DMS114 treated with DMSO at 0.1 percent for 48 hours (cell line): ENCODE data around the gene MRPL4.

ENCODE experiments used
- DNase-seq: peaks from one replicate; lab custom pipeline; 2025; ENCODE audit not compliant: unreplicated experiment; lab: John Stamatoyannopoulos, UW

The MRPL4 gene

DNA sequence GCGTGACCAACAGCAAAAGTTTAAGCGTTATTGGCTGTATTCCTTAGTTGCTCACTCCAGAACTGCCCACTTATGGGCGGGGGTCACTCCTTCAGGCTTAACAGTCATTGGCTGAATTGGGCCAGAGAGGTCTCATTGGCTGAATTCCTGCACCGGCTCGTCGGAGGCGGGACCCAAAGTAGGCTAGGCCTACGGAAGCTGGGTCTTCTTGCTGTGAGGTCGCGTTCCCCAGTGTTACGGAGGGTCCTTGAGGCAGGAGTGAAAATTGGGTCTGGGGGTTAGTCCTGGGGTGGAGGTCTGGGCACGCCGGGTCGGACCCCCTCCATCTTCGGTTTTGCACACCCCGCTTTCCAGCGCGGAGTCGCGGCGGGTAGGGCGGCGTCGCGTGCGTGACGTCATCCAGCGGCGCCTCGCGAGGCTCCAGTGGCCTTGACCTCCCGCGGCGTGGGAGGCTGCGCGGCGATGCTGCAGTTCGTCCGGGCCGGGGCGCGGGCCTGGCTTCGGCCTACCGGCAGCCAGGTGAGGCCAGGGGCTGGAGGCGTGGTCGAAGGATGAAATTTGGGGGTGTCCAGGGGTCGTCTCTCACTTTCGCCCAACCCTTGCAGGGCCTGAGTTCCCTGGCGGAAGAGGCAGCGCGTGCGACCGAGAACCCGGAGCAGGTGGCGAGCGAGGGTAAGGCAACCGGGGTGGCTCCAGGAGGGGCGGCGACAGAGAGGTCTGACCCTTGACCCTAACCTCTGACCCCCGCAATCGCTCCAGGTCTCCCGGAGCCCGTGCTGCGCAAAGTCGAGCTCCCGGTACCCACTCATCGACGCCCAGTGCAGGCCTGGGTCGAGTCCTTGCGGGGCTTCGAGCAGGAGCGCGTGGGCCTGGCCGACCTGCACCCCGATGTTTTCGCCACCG lies at the start of gene MRPL4:
MRPL4 (plus strand) TSS at position 423 of the 903 bp plus-strand sequence; CDS start at position 463, 40 bp downstream.
- DNase-seq: peak; percentile 96

DNA sequence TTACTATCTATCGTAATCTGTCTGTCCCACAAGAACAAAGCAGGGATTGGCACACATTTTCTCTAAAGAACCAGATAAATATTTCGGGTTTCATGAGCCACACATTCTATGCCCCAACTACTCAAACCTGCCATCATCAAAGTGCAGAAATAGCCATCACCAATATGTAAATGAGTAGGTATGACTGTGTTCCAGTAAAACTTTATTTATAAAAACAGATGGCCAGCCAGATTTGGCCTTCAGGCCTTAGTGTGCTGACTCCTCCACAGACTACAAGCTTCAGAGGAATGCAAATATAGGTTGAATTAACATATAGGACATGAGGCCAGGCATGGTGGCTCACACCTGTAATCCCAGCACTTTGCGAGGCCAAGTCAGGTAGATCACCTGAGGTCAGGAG lies 48.3 kb upstream of the MRPL4 start:
- no peak for DNase-seq

DNA sequence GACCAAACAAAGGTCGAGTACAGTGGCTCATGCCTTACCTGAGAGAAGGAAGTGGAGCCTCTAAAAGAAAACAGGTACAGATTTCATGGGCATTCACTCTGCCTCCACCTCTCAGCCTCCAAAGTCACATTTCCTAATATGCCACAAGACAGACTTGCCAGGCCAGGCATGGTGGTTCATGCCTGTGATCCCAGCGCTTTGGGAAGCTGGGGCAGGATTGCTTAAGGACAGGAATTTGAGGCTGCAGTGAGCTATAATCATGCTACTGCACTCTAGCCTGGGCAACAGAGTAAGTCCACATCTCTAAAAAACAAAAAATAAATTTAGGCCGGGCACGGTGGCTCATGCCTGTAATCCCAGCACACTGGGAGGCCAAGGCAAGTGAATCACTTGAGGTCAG lies 46.4 kb upstream of the MRPL4 start:
- DNase-seq: no peak

DNA sequence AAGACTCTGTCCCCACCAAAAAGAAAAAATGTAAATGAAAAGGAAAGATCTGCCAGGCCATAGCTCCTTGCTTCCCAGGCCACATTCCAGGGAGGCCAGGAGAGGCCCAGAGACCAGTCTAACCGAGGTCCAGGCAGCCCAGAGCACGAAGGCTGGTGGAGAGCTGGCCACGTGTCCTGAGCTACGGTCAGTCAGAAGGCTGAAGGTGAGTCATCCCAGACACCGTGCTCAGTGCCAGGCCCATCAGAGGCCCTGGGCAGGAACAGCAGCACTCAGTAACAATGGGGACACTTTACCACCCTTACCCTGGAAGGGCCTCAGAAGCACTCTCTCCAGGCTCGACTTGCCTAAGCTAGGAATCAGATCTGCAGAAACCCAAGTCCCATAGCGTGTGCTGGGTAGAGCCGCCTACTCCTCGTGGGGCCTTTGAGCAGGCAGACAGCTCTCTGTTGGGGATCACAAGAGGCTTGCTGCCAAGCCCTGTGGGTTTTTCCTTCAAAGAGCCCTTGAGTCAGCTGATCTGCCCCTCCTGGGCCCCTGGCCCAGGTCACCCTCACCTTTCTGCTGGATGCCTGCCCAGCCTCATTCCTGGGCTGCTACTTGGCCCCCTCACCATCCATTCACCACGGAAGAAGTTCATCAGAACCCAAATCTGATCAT lies 45.7 kb upstream of the MRPL4 start:
- DNase-seq: no peak

DNA sequence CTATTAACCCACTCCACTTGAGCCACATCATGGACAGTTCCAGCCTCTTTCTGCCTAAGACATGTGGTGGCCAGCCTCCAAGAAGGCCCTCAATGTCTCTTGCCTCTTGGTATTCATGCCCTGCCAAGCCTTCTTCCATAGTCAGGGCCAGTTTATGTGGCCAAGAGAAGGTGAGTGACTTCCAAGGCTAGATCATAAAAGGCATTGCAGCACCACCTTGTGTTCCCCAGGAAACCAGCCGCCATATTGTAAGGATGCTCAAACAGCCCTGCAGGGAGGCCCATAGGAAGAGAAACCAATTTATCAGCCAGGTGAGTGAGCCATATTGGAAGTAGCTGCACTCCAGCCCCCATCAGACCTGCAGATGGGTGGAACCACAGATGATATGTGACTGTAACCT lies 45.0 kb upstream of the MRPL4 start:
- DNase-seq: no peak

DNA sequence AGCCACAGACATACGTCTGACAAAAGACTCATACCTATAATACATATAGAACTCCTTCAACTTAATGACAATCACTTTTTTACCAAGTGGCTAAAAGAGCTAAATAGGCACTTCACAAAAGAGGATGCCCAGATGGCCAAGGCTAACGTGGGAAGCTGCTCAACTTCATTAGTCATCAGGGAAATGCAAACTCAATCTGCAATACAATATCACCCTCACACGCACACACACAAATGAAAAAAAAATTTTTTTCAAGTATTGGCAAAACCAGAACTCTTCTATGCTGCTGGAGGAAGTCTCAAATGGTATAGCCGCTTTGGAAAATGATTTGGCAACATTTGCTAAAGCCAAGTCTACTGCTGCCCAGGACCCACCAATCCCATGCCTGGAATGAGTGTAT lies 42.7 kb upstream of the MRPL4 start:
- DNase-seq: no peak

DNA sequence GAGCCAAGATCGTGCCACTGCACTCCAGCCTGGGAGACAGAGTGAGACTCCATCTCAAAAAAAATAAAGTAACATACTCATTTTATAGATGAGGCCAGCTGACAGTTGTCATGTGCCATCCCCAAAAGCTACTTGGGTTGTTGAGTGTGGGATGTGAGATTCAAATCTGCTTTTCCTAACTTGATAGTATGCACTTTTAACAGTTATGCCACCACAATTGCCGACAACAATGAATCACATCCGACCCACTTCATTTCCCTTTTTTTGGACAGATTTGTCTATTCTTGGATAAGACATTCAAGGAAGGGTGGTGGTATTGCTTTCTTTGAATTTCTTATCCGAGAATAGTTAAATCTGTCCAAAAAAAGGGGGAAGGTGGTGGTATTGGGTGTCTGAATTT lies 41.0 kb upstream of the MRPL4 start:
- DNase-seq: no peak

DNA sequence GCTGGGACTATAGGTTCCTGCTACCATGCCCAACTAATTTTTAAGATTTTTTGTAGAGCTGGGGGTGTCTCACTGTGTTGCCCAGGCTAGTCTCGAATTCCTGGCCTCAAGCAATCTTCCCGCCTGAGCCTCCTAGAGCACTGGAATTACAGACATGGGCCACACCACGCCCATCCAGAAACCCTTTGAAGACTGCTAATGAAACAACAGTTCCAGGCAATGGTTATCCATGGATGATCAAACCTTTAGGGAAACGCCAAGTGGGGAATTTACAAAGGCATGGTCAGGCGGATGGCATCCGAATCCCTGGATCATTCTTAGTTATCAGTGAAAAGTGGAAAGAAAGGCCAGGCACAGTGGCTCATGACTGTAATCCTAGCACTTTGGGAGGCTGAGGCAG lies 40.3 kb upstream of the MRPL4 start:
- DNase-seq: no peak

DNA sequence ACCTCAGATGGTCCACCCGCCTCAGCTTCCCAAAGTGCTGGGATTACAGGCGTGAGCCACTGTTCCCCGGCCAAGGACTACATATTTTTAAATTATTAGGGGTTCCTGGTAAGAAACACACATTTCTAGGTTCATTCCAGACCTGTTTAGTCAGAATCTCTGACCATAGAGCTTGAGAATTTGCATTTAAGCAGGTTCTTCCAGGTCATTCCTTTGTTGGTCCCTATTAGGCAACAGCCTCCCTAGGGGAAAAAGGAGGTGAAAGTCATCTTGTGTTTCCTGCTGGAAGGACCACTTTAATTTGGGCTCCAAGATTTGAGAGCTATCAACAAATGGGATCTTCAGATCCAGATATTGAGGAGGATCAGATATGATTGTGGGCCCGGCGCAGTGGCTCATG lies 37.2 kb upstream of the MRPL4 start:
- DNase-seq: no peak

DNA sequence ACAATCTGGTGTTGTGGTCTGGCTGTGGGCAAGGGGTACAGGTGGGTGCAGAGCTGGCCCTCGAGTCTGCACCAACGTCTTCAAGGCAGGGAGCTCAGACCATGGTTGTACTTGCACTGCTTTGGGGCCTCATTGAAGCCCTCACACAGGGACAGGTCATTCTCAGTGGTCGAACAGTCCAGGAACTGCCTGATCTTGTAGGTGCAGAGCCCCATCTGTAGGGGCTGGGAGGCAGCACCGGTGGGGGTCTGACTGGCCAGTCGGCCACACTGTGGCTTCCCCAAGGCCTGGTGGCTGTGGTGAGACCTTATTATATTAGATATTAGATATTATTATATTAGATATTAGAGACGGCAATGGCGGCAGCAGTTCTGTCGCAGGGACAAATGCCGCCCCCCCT lies 34.9 kb upstream of the MRPL4 start:
- no peak for DNase-seq

DNA sequence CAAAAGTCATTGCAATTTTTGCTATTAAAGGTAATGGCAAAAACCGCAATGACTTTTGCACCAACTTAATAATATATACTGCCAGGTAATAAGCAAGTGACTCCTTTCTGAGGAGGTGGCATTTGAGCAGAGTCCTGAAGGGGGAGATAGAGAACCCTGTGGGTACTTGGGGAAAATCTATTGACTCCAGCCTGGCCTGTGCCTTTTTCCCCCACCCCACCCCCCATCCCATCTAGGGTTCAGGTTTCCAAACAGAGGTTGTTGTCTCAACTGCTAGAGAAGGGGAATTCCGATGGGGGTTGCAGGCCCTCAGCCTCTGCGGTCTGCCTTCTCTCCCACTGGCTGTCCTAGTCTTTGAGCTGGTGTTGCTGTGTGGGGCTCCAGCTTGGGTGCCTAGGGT lies 32.3 kb upstream of the MRPL4 start:
- no peak for DNase-seq

DNA sequence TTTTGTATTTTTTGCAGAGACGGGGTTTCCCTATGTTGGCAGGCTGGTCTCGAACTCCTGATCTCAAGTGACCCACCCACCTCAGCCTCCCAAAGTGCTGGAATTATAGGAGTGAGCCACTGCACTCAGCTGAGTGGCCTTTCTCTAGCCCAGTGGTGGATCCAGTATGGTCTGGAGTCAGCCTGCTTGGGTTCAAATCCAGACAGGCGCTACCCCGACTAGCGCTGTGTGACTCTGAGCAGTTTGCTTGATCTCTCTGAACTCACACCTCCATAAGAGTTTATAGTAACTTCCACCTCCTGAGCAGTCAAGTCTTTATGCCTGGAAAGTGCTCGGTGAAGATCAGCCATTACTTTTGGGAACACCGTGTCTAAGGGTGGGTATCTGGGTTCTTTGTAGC lies 31.3 kb upstream of the MRPL4 start:
- no peak for DNase-seq

DNA sequence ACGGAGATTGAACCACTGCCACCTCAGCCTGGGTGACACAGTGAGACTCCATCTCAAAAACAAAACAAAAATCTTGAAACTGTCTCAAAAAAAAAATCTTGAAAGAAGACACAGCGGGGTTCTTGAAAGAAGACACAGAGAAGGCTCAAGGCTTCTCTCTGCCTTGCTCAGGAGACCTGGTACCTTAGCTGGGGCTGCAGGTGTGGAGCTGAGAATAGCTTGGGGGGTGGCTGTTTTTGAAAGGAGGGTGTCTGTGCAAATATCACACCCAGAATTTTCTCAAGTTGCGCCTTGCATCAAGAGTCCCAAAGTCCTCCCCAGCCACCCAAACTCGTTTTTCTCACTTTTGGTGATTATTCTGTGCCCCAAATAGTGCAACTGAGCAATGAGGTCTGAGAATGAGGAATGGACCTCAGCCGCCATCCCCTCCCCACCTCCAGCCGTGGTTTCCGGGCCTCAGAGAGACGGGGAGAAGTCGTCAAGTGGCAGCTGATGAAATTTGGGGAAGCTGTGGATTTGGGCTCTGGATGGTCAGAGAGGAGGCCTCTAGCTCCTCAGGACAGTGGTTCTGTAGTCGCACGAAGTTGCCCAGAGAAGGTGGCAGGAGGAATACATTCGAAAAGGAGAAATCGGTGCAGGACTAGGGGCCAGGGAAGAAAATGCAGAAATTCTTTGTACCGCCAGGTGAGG lies 29.7 kb upstream of the MRPL4 start:
- DNase-seq: no peak

DNA sequence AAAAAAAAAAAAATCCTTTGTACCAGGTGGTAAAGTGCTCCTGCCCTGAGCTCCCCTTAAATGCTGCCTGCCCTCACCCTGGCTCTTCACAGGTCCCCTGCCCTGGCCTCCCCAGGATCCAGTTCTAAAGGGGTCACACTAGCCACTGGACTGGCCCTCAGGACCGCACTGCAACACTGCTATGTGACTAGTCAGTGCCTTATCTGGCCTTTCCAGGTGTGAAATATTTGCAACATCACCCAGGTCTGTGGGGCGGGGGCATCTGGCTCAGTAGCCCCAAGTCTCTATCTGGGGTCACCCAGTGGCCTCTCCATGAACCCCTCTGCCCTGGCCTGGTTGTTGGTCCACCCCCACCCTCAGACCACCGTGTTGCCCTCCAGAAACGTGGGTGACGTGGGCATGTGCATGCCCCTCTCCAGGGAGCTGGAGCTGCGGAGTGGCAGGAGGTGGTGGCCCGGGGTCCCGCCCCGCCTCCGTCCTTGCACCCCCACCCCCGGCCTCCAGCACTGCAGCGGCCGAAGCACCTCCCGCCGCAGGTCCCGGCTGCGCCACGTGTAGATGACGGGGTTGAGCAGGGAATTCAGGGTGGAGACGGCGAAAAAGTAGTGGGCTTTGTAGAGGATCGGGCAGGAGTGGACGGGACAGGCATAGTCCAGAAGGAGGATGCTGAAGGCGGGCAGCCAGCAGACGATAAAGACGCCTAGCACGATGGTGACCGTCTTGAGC lies 28.4 kb upstream of the MRPL4 start:
- no peak for DNase-seq

DNA sequence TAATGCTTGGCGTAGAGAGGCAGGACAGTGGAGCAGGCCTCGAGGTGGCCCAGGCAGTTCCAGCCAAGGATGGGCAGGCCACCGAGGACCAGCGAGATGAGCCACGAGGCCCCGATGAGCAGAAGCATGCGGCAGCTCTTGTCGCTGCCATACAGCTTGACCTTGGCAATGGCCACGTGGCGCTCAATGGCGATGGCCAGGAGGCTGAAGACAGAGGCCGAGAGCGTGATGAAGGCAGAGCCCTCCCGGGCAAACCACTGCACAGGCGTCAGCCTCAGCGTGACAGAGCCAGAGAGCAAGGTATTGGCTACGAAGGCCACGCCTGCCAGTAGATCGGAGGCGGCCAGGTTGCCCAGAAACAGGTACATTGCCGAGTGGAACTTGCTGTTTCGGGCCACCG lies 27.7 kb upstream of the MRPL4 start:
- no peak for DNase-seq

DNA sequence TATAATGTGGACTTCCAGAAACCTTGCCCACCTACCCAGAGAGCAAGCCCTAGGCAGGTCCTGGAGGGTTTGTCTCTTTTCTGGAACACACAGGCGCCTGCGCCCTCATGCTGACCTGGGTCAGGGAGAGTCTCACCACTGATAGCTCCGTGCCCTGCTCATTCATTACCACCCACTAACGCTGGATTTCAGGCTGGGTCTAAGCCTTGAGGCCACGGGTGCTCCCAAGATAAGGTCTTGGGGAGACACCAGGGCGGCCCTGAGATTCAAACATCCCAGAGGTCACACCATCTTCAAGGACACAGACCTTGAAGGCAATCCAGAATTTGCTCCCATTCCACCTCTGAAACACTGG lies 26.0 kb upstream of the MRPL4 start:
- no peak for DNase-seq

DNA sequence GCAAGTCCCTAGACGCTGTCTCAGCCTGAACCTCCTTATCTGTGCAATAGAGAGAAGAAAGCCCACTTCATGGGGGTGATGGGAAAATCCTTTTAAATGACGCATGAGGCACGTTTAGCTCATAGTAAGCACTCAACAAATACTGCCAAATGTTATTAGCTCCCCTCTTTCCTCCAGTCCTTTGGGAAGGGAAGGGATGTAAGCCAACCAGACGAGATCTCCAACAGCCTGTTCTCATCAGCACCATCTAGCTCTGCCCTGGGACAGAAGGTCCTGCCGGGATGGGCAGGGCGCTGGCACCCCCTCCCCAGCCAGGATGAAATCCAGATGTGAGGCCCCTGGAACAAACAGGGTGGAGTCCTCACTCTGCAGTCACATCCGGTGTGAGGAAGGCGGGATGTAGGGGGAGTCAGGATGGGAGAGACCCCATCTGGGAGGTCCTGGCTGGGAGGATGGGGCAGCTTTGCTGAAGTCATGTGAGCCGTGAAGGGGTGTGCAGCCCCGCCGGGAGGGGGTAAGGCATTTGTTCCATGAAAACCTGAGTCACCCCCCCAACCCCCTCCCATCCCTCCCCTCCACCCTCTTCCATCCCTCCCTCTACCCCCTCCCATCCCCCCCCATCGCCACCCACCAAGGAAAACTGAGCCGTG lies 25.5 kb upstream of the MRPL4 start:
- DNase-seq: no peak

DNA sequence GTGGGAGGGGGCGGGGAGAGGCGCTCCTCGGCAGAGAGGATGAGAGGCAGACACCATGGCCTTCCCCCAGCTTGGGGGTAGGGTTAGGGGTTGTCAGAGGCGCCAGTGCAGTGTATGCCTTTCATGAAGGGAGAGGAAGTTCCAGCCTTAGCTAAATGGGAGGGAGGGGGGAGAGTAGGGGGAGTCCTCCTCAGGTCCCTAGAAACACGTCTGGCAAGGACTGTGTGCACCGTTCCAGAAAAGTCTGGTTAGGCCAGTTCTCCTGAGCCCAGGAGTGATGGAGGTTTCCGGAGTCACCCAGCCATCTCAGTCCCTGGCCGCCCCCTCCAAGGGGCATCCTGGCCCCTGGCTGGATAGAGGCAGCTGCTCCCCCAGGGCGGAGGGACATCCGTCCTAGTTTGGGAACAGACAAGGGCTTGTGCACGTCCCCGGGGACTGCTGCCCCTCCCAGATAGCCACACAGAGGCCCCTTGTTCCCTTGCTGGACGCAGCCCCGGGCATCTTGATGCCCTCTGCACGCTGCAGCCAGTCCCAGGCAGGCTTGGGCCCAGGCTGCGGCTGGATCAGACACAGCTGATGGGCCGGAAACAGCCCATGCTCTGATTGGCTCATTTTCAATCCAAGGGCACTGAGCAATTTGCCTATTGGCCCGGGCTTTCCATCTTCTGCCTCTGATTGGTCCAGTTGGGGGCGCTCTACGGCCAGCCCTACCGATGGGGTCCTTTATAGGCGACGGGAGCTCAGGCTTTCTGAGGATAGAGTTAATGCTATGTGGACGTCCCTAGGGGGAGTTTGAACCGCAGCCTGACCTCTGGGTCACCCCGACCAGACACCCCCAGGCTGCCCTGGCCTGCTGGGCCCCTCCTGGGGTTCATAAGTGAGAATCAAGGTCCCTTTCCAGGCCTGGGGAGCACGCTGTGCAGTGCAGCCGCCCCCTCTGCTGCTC lies 24.7 kb upstream of the MRPL4 start:
- DNase-seq: no peak

DNA sequence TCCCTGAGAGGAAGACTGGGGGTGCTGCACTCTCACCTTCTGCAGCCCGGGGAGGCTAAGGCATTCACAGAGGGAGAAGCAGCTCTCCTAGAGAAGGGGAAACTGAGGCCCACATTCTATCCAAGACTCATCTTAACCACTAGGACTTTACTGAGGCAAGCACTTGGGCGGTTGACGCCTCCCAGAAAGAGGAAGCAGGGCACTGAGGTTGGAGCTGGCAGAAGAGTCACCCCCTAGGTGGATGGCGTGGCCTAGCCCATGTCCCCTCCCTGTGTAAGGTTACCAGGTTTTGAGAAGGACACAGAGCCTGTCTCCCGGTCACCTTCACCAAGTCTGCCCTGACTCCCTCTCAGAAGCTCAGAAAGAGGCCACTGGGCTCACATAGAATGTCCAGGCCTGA lies 23.6 kb upstream of the MRPL4 start:
- no peak for DNase-seq

DNA sequence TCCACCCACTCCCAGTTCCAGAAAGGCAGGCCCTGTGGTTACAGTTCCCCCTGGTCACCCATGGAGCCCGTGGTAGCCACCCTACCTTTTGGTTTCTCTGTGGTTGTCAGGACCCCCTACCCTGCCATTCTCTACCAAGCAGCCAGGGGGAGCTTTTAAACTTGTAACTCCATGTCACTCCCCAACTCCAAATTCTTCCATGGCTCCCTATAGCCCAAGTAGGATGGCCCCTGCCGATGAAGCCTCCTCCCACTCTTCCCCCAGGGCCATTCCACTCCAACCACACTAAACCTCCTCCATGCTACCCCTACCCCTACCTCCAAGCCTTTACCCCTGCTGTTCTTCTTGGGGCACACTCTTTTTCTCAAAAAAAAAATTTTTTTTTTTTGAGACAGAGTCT lies 23.1 kb upstream of the MRPL4 start:
- DNase-seq: peak; percentile 22
